ENCODE measurements around the gene ANXA6. TPM values are rescaled to one million over a fixed set of nuclear protein-coding genes. Genes with fewer than 3 reads are reported as not detected.

ANXA6 gene
- total and polyA plus RNA-seq, 9 of the 15 experiments (the other 6 are each of a cell fraction or from before 2014, with no cell fraction given), result 0.70 to 13.2 (median 8.3) TPM

GRCh38 chr5:151080613-151081430, 76.8 kb downstream of the ANXA6 start, which contains the start of gene TNIP1 (continued):
- no peak for TF ChIP-seq ZNF778 (CRISPR knock-in tag; IDR thresholded peaks at IDR 0.05)
- TF ChIP-seq ZSCAN29 (IDR thresholded peaks at IDR 0.05), result peak; percentile 41; the same call in 1 of the 2 replicates
- peak; percentile 85 to 93 for TF ChIP-seq MNT (conservative IDR thresholded peaks at IDR 0.05)
- TF ChIP-seq TAF1 (IDR thresholded peaks at IDR 0.05; ENCODE audit: control insufficient read depth, extremely low read depth, insufficient read depth, low read length, severe bottlenecking), result peak; percentile 77
- TF ChIP-seq MYC (IDR thresholded peaks at IDR 0.05; ENCODE audit: low read depth, low read length), result peak; percentile 58
- no peak for TF ChIP-seq MYC (CRISPR knock-in tag; IDR thresholded peaks at IDR 0.05; ENCODE audit: borderline replicate concordance, low read depth)
- peak; percentile 73 for TF ChIP-seq FOS (IDR thresholded peaks at IDR 0.05; ENCODE audit: extremely low read depth, insufficient read length)
- TF ChIP-seq SREBF2 (CRISPR knock-in tag; IDR thresholded peaks at IDR 0.05), result no peak
- peak; percentile 51 for TF ChIP-seq PCBP1 (IDR thresholded peaks at IDR 0.05; ENCODE audit: low read depth, low read length, poor library complexity, severe bottlenecking)
- TF ChIP-seq ZNF263 (CRISPR knock-in tag; IDR thresholded peaks at IDR 0.05; ENCODE audit: borderline replicate concordance), result peak; percentile 13; the same call in 1 of the 2 replicates
- peak; percentile 78 for TF ChIP-seq FIP1L1 (IDR thresholded peaks at IDR 0.05; ENCODE audit: low read depth, low read length, poor library complexity, severe bottlenecking)
- peak; percentile 44; the same call in 1 of the 2 replicates for TF ChIP-seq FOXK1 (CRISPR knock-in tag; IDR thresholded peaks at IDR 0.05; ENCODE audit: borderline replicate concordance)
- peak; percentile 55 for TF ChIP-seq TAF9B (IDR thresholded peaks at IDR 0.05; ENCODE audit: partially characterized antibody)
- 0 out of 4 replicates have a peak, but pooled peaks of 1 of the 2 experiments have one; percentile 36 for TF ChIP-seq KDM4B (IDR thresholded peaks at IDR 0.05; ENCODE audit: borderline replicate concordance in 2 of 2, low read depth in 1 of 2)
- 0 out of 2 replicates have a peak, but pooled peaks have one; percentile 9 for TF ChIP-seq SMC3 (conservative IDR thresholded peaks at IDR 0.05; ENCODE audit: insufficient read depth, low read depth, low read length)
- no peak for TF ChIP-seq TEAD2 (tag; IDR thresholded peaks at IDR 0.05)
- peak; percentile 48 for TF ChIP-seq BHLHE40 (IDR thresholded peaks at IDR 0.05; ENCODE audit: low read length)
- TF ChIP-seq NONO (IDR thresholded peaks at IDR 0.05; ENCODE audit: low read depth in 2 of 2, low read length in 1 of 2), result peak; percentile 17 to 75
- peak; percentile 90 for TF ChIP-seq SMAD4 (CRISPR knock-in tag; conservative IDR thresholded peaks at IDR 0.05)
- TF ChIP-seq U2AF1 (optimal IDR thresholded peaks at IDR 0.05; ENCODE audit: low read depth, low read length), result peak; percentile 99
- TF ChIP-seq ATF7 (IDR thresholded peaks at IDR 0.05), result peak; percentile 83
- TF ChIP-seq E2F3 (CRISPR knock-in tag; IDR thresholded peaks at IDR 0.05), result 0 out of 2 replicates have a peak, but pooled peaks have one; percentile 4
- peak; percentile 37; the same call in 1 of the 2 replicates for TF ChIP-seq XRCC5 (IDR thresholded peaks at IDR 0.05; ENCODE audit: low read depth, low read length)
- TF ChIP-seq, protein P1, sequence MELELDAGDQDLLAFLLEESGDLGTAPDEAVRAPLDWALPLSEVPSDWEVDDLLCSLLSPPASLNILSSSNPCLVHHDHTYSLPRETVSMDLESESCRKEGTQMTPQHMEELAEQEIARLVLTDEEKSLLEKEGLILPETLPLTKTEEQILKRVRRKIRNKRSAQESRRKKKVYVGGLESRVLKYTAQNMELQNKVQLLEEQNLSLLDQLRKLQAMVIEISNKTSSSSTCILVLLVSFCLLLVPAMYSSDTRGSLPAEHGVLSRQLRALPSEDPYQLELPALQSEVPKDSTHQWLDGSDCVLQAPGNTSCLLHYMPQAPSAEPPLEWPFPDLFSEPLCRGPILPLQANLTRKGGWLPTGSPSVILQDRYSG (tag; conservative IDR thresholded peaks at IDR 0.05; ENCODE audit: low read depth), result no peak
- no peak for TF ChIP-seq MCM5 (IDR thresholded peaks at IDR 0.05; ENCODE audit: low read depth)
- peak; percentile 69; the same call in 1 of the 2 replicates for TF ChIP-seq TARDBP (IDR thresholded peaks at IDR 0.05)
- TF ChIP-seq ETV5 (CRISPR knock-in tag; IDR thresholded peaks at IDR 0.05; ENCODE audit: low read depth), result peak; percentile 71; the same call in 1 of the 2 replicates
